ENCODE measurements around the gene NEK7. TPM values are rescaled to one million over a fixed set of nuclear protein-coding genes. Genes with fewer than 3 reads are reported as not detected.
A peak's percentile ranks its signal among the peaks of the same experiment; 100 is the strongest.

The NEK7 gene
- total RNA-seq, 1 donor from 2014 or later: 63.2 TPM

DNA sequence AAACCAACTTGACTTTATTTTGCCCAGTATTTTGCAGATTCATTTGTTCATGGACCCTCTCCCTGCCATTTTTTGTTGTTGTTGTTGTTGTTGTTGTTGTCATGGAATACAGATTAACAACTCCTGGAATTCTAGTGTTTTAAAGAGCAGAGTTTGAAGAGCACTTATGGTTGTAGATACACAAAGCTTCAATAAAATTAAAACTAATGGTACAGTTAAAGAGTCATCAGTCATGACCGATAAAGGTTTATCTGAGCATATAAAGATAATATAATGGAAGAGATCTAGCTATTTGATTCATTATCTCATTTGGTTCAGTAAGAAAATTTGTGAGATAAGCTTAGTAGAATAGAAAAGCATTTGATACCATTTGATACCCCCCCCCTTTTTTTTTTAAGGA is 21.8 kb downstream of the NEK7 start:
- Mint-ChIP-seq H3K27ac (peak overlapping the region; percentile 83), H3K4me3 (no peak overlapping the region), H3K4me1 (peaks cover 68% of the 10 kb centered on the region), H3K36me3 (no peaks in the 10 kb centered on the region), H3K27me3 (ENCODE audit: low read depth) (no peaks in the 10 kb centered on the region), H3K9me3 (no peaks in the 10 kb centered on the region)
- no peak for DNase-seq (ENCODE audit: low spot score in 2 of 2, unreplicated experiment in 2 of 2)
- TF ChIP-seq, protein P1, sequence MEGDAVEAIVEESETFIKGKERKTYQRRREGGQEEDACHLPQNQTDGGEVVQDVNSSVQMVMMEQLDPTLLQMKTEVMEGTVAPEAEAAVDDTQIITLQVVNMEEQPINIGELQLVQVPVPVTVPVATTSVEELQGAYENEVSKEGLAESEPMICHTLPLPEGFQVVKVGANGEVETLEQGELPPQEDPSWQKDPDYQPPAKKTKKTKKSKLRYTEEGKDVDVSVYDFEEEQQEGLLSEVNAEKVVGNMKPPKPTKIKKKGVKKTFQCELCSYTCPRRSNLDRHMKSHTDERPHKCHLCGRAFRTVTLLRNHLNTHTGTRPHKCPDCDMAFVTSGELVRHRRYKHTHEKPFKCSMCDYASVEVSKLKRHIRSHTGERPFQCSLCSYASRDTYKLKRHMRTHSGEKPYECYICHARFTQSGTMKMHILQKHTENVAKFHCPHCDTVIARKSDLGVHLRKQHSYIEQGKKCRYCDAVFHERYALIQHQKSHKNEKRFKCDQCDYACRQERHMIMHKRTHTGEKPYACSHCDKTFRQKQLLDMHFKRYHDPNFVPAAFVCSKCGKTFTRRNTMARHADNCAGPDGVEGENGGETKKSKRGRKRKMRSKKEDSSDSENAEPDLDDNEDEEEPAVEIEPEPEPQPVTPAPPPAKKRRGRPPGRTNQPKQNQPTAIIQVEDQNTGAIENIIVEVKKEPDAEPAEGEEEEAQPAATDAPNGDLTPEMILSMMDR (IDR thresholded peaks at IDR 0.05; ENCODE audit: unreplicated experiment): no peak

DNA sequence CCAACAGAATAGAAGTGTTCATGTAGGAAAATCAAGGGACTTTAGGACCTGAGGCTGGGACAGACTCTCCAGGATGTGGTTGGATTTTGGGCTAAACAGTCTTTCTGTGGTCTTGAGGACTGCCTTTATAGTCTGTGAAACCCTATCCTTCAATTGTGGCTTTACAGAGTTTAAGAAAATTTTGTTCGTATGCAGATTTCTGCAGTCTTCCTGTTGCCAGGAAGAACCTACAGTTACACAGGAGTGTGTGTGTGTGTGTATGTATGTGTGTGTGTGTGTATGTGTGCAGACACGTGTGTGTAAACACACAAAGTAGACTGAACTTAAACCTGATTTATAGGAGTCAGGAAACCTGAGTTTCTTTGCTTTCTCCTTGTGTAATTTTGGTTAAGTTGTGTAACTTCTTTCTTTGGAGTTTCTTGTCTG is 22.8 kb downstream of the NEK7 start:
- Mint-ChIP-seq H3K36me3 (no peaks in the 10 kb centered on the region), H3K4me1 (peaks cover 60% of the 10 kb centered on the region), H3K27me3 (ENCODE audit: low read depth) (no peaks in the 10 kb centered on the region), H3K4me3 (no peak overlapping the region), H3K27ac (peak overlapping the region; percentile 88), H3K9me3 (no peaks in the 10 kb centered on the region)
- TF ChIP-seq, protein P1 (IDR thresholded peaks at IDR 0.05; ENCODE audit: unreplicated experiment): no peak
- no peak for DNase-seq (ENCODE audit: low spot score in 2 of 2, unreplicated experiment in 2 of 2)

DNA sequence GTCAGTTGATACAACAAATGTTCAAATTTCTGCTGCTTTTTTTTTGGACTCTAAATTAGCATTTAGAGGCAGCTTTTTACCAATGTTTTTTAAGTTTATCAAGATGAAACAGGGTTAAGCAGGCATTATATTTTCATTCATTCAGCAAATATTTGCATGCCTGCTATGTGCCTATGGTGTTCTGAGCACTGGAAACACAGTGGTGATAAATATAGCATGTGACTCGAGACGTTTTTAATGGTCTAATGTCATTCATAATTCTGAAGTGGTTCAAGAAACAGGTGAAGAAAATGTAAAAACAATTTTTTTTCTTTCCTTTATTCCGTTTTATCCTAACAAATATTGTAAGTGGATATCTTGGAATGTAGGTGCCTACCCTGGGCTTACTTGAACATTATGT is 26.8 kb downstream of the NEK7 start:
- Mint-ChIP-seq H3K9me3 (no peaks in the 10 kb centered on the region), H3K27me3 (ENCODE audit: low read depth) (no peaks in the 10 kb centered on the region), H3K27ac (no peak overlapping the region), H3K36me3 (no peaks in the 10 kb centered on the region), H3K4me1 (peaks cover 34% of the 10 kb centered on the region), H3K4me3 (no peak overlapping the region)
- no peak for DNase-seq (ENCODE audit: low spot score in 2 of 2, unreplicated experiment in 2 of 2)
- TF ChIP-seq, protein P1 (IDR thresholded peaks at IDR 0.05; ENCODE audit: unreplicated experiment): no peak

DNA sequence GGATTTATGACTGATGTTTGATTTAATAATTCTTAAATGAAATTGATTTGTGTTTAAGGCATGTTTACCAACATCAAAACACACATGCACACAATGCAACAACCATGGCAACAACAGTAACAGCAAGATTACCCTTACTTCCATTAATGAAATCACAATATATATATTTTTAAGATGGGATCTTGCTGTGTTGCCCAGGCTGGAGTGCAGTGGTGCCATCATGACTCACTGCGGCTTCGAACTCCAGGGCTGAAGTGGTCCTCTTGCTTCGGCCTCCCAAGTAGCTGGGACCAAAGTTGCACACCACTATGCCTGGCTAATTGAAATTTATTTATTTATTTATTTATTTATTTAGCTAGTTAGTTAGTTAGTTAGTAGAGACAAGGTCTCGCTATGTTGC is 27.7 kb downstream of the NEK7 start:
- DNase-seq (ENCODE audit: low spot score in 2 of 2, unreplicated experiment in 2 of 2): no peak
- Mint-ChIP-seq H3K36me3 (no peaks in the 10 kb centered on the region), H3K9me3 (no peaks in the 10 kb centered on the region), H3K4me3 (no peak overlapping the region), H3K4me1 (peaks cover 26% of the 10 kb centered on the region), H3K27ac (no peak overlapping the region), H3K27me3 (ENCODE audit: low read depth) (no peaks in the 10 kb centered on the region)
- TF ChIP-seq, protein P1 (IDR thresholded peaks at IDR 0.05; ENCODE audit: unreplicated experiment): no peak

DNA sequence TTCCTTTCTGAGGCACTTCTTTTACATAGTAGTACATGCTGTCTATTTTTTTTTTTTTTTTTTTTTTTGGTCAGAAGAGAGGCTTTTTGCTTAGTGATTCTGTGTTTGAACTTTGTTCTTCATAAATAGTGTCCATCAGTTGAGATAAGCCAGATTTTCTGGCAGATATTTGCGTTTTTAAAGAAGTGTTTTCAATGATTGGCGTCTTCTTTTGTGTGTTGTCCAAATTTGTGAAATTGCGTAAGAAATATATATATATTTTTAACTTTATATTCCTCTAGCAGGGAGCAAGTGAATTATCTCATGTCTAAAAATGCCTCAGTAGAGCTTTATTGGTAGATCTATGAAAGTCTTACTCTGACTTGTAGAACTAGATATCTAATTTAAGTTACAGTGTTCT is 28.3 kb downstream of the NEK7 start:
- Mint-ChIP-seq H3K27ac (no peak overlapping the region), H3K27me3 (ENCODE audit: low read depth) (no peaks in the 10 kb centered on the region), H3K36me3 (no peaks in the 10 kb centered on the region), H3K4me3 (no peak overlapping the region), H3K9me3 (no peaks in the 10 kb centered on the region), H3K4me1 (peaks cover 23% of the 10 kb centered on the region)
- no peak for DNase-seq (ENCODE audit: low spot score in 2 of 2, unreplicated experiment in 2 of 2)
- TF ChIP-seq, protein P1 (IDR thresholded peaks at IDR 0.05; ENCODE audit: unreplicated experiment): no peak

DNA sequence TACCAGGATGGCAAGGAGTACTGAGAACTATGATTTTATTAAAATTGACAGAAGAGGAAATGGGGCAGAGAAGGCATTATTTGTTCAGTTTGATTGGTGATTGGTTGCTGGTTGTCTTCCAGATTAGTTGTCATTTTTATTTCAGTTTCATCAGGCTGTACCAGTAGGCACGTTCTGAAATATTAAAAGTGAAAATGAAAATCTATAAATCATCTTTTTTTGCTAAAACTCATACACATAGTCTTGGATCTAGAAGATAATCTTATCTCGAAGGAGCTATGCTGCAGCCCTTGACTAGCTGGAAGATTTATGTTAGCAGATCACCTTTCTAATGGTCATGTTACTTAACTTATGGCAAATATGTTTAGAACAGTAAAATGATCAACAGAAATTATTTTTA is 29.0 kb downstream of the NEK7 start:
- no peak for DNase-seq (ENCODE audit: low spot score in 2 of 2, unreplicated experiment in 2 of 2)
- H3K4me1 Mint-ChIP-seq: peaks cover 24% of the 10 kb centered on the region
- H3K9me3 Mint-ChIP-seq: no peaks in the 10 kb centered on the region
- no peaks in the 10 kb centered on the region for H3K36me3 Mint-ChIP-seq
- H3K27ac Mint-ChIP-seq: peak overlapping the region; percentile 64
- H3K4me3 Mint-ChIP-seq: no peak overlapping the region
- TF ChIP-seq, protein P1 (IDR thresholded peaks at IDR 0.05; ENCODE audit: unreplicated experiment): no peak
- H3K27me3 Mint-ChIP-seq (ENCODE audit: low read depth): no peaks in the 10 kb centered on the region

All from mesothelial cell of epicardium (in vitro differentiated cells).